HG03103 (cell line): ENCODE results near the gene EIF2B4.

Source experiments
- ATAC-seq: cut with Tn5 transposase; IDR thresholded peaks from one replicate; pipeline ENCODE4 v1.9.1; 2021; ENCODE audit warnings: low read depth; ENCODE audit not compliant: unreplicated experiment

Gene EIF2B4

GRCh38 chr2:27370026-27370815, at the start of gene EIF2B4, which contains the start of gene SNX17:
TSS of gene EIF2B4 (minus strand) at chr2:27370338. CDS start at chr2:27370314, 24 bp downstream.
TSS of gene SNX17 (plus strand) at chr2:27370616. CDS start at chr2:27370744, 128 bp downstream.
- peak; percentile 86 for ATAC-seq

GRCh38 chr2:27416151-27416550, 46.0 kb upstream of the EIF2B4 start:
- ATAC-seq = no peak

- ATAC-seq = no peak
Measured at GRCh38 chr2:27412419-27413152, 42.4 kb upstream of the EIF2B4 start.

DNA sequence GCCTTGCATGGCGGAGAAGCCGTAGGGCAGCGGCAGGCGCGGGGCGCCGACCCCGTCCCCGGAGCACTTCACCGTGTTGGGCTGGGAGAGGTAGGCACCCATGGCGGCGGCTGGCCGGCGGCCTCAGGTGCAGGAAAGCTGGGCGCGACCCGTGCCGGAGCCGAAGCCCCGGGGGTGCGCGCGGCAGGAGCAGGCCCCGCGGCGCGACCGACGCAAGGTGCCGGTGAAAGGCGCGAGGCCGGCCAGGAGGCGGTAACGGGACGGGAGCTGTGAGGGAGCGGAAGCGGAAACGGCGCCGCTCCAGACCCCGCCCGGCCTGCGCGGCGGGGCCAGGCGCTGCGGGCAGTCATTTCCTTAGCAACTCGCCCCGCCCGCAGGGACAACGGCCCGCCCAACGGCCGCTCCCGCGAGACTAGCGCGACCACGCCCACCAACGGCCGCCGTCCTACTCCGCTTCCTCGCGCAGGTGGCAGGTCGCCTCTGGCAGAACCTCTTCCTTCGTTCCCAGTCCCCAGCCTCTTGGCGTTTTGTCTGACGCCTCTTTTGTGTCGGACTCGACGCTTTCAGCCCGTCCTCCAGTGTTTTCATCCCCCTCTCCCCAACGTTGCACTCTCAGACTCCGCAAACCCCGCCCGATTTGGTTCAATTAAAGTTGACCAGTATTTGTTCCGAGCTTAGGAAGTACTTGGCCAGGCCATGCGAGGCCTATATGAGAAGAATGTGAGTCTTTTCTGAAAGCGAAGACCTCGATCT, 39.4 kb upstream of the EIF2B4 start, which contains the start of gene PPM1G:
PPM1G (minus strand) TSS at position 271 of the 753 bp plus-strand sequence; CDS start at position 102, 169 bp downstream.
- ATAC-seq = peak; percentile 87

- peak; percentile 14 for ATAC-seq
Measured at GRCh38 chr2:27408601-27409320, 38.6 kb upstream of the EIF2B4 start.

- no peak for ATAC-seq
Measured at GRCh38 chr2:27407798-27408491, 37.8 kb upstream of the EIF2B4 start.

- ATAC-seq = no peak
Measured at GRCh38 chr2:27400348-27401135, 30.4 kb upstream of the EIF2B4 start.

DNA sequence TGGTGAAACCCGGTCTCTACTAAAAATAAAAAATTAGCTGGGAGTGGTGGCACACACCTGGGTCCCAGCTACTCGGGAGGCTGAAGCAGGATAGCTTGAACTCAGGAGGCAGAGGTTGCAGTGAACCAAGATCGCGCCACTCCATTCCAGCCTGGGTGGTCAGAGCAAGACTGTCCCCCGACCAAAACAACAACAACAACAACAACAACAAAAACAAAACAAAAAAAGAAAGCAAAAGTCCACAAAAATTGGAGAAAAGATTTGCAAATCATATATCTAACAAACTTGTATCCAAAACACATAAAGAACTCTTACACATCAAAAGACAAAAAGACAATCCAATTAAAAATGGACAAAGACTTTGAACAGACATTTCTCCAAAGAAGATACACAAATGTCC, 28.8 kb upstream of the EIF2B4 start:
- ATAC-seq = no peak

DNA sequence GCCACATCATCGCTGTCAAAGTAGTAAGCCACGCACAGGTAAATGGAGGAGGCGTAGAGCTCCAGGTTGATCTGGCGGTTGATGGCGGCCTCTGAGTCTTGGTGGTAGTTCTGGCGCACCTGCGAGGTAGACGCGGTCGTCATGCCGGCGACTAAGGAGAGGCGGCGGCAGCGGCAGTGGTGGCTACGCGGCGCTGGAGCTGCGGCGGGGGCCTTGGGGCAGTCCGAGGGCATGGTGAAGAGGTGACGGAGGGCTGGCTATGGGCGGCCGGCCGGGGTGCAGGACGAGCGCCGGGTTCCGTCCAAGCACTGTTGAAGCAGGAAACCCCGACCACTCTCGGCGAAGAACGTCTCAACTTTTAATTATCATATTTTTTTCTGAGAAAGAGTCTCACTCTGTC, 23.1 kb upstream of the EIF2B4 start:
- ATAC-seq = no peak

GRCh38 chr2:27390822-27391679, 20.9 kb upstream of the EIF2B4 start:
- ATAC-seq = no peak

DNA sequence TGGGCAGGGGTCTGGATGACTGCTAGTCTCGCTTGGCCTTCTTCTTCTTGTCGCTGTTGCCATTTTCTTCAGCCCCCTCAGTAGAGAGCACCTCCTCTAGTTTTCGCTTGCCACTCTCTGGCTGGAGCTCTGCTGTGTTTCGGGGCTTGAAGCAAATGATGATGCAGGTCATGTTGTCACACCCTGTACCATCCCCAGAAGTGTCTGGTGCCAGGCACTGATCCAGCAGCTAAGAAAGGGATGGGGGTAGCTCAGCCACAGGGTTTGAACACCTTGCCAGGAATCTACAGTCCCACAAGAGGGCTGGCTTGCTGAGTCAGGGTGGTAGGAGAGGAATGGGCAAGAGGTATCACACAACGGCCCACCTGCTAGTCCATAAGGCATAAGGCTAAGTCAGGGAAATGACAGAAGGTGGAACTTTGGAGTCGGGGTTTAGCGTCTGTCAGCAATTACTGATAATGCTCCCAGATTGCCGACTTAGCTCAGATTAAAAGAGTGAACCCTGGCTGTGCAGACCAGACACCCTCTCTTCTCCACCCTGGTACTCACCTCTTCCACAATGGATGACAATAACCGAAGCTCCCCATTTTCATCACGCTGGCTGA, 11.5 kb upstream of the EIF2B4 start:
- no peak for ATAC-seq

- ATAC-seq = peak; percentile 92
Measured at GRCh38 chr2:27380626-27381545, 10.7 kb upstream of the EIF2B4 start, which contains the start of gene ZNF513. TSS of gene ZNF513 (minus strand) at chr2:27380734. CDS start at chr2:27380526, 208 bp downstream.

DNA sequence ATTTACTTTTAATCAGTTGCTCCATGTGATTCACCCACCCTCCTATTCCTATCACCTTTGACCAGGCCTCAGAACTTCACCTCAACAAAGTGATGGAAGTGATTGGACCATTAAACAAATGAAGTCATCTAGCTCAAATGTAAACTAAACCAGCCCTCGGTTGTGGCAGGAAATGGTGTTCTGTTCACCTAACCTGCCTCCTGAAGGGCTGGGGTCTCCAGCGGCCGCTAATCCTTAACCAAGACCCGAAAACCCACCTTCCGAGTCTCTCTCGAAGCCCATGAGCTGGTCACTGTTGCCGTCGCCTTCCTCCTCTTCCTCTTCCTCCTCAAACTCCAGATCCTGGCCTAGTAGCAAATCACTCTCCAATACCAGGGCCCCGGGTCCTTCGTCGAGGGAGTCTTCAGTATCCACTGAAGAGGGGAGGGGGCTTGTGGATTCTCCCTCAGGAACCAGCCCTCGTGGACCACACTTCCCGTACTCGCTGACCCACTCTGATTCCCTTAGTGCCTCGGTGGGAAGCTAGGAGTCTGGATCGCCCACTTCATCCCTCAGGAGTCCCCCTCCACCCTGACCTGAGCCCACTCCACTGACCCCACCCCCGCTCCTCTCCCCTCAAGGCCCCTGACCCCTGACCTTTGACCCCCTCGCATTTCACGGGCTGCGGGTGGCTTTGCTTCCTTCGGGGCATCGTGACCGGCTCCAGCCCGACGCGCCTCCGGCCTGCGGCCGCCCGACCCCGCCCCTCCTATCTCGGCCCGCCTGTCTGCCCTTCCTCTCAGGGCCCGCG, 9.9 kb upstream of the EIF2B4 start:
- ATAC-seq = peak; percentile 16

DNA sequence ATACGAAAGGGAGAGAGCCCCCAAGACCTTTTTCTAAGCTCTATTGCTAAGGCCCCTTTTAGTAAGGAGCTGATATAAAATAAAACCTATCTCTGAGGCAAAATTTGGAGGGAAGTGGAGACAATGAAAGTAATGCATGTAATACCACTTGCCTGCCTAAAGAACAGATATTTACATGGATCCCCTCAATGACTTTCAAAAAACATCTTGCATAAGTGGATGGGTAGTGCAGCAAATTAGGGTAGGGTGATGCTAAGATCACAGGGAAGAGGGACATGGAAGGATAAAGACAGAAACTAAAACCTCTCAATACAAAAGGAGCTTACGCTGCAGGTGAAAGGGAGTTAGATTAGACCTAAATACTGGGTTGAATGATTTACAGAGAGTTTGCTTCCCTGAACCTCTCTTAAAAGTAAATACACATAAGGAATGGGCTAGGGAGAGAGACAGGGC, 9.3 kb upstream of the EIF2B4 start:
- ATAC-seq = no peak

DNA sequence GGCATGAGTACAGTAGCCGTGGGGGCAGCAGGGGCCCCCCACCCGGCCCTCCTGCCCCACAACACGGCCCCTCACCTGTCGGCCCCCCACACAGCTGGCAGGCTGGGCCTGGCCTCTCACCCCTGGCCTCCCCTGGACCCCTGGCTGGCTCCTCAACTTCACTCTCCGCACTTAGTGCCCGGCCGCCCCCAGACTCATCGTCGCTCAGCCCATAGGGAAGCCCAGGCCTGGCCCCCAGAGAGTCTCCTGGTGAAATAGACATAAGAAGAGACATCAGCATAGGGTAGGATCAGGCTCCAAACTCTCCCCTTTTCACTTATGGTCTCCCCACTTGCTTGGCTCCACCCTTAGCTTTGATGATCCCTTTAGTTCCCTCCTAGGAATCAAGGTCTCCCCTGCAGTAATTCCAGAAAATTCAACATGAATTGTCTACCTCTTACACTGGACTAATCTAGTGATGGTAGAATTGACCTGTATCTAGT, 8.7 kb upstream of the EIF2B4 start:
- no peak for ATAC-seq
